DND-41 (cell line): Measurements from ENCODE around the gene THNSL1.

Experiments used
- CTCF ChIP-seq: IDR thresholded peaks from 2 replicates; pipeline ENCODE4 v1.5.1; 2012; ENCODE audit warnings: borderline replicate concordance, low read length, moderate library complexity, mild to moderate bottlenecking; ENCODE audit not compliant: poor library complexity, severe bottlenecking; ENCODE audit errors: extremely low read depth
- EZH2 ChIP-seq: IDR thresholded peaks from 3 replicates; pipeline ENCODE4 v1.6.1; 2012; ENCODE audit warnings: borderline replicate concordance, low read depth, mild to moderate bottlenecking, moderate library complexity, low read length, inconsistent platforms; ENCODE audit not compliant: severe bottlenecking

- TF ChIP-seq CTCF (no peak), EZH2 (no peak)
These were observed at the start of gene THNSL1 for GRCh38 chr10:25016376-25017153.
